Measurements from ENCODE around the gene ADAP2. TPM values are rescaled to one million over a fixed set of nuclear protein-coding genes. Genes with fewer than 3 reads are reported as not detected.

Gene ADAP2
- total and polyA plus RNA-seq, 2 of the 8 experiments (the other 6 are each of a cell fraction or from before 2014, with no cell fraction given), result 0.76 to 1.1 TPM

DNA sequence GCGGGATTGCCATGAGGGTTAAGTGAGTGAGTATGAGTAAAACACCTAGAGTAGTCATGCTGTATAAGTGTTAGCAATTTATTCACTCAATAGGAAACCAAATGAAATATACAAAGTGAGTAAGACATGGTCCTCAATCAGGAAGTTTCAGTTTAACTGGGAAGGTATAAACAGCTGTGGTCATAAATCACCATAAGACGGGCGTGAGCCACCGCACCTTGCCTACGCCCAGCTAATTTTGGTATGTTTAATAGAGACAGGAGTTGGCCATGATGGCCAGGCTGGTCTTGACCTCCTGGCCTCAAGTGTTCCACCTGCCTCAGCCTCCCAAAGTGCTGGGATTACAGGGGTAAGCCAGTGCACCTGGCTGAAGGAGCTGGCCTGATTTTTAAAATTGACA, 76.1 kb downstream of the ADAP2 start (continued):
- TF ChIP-seq, protein P1, sequence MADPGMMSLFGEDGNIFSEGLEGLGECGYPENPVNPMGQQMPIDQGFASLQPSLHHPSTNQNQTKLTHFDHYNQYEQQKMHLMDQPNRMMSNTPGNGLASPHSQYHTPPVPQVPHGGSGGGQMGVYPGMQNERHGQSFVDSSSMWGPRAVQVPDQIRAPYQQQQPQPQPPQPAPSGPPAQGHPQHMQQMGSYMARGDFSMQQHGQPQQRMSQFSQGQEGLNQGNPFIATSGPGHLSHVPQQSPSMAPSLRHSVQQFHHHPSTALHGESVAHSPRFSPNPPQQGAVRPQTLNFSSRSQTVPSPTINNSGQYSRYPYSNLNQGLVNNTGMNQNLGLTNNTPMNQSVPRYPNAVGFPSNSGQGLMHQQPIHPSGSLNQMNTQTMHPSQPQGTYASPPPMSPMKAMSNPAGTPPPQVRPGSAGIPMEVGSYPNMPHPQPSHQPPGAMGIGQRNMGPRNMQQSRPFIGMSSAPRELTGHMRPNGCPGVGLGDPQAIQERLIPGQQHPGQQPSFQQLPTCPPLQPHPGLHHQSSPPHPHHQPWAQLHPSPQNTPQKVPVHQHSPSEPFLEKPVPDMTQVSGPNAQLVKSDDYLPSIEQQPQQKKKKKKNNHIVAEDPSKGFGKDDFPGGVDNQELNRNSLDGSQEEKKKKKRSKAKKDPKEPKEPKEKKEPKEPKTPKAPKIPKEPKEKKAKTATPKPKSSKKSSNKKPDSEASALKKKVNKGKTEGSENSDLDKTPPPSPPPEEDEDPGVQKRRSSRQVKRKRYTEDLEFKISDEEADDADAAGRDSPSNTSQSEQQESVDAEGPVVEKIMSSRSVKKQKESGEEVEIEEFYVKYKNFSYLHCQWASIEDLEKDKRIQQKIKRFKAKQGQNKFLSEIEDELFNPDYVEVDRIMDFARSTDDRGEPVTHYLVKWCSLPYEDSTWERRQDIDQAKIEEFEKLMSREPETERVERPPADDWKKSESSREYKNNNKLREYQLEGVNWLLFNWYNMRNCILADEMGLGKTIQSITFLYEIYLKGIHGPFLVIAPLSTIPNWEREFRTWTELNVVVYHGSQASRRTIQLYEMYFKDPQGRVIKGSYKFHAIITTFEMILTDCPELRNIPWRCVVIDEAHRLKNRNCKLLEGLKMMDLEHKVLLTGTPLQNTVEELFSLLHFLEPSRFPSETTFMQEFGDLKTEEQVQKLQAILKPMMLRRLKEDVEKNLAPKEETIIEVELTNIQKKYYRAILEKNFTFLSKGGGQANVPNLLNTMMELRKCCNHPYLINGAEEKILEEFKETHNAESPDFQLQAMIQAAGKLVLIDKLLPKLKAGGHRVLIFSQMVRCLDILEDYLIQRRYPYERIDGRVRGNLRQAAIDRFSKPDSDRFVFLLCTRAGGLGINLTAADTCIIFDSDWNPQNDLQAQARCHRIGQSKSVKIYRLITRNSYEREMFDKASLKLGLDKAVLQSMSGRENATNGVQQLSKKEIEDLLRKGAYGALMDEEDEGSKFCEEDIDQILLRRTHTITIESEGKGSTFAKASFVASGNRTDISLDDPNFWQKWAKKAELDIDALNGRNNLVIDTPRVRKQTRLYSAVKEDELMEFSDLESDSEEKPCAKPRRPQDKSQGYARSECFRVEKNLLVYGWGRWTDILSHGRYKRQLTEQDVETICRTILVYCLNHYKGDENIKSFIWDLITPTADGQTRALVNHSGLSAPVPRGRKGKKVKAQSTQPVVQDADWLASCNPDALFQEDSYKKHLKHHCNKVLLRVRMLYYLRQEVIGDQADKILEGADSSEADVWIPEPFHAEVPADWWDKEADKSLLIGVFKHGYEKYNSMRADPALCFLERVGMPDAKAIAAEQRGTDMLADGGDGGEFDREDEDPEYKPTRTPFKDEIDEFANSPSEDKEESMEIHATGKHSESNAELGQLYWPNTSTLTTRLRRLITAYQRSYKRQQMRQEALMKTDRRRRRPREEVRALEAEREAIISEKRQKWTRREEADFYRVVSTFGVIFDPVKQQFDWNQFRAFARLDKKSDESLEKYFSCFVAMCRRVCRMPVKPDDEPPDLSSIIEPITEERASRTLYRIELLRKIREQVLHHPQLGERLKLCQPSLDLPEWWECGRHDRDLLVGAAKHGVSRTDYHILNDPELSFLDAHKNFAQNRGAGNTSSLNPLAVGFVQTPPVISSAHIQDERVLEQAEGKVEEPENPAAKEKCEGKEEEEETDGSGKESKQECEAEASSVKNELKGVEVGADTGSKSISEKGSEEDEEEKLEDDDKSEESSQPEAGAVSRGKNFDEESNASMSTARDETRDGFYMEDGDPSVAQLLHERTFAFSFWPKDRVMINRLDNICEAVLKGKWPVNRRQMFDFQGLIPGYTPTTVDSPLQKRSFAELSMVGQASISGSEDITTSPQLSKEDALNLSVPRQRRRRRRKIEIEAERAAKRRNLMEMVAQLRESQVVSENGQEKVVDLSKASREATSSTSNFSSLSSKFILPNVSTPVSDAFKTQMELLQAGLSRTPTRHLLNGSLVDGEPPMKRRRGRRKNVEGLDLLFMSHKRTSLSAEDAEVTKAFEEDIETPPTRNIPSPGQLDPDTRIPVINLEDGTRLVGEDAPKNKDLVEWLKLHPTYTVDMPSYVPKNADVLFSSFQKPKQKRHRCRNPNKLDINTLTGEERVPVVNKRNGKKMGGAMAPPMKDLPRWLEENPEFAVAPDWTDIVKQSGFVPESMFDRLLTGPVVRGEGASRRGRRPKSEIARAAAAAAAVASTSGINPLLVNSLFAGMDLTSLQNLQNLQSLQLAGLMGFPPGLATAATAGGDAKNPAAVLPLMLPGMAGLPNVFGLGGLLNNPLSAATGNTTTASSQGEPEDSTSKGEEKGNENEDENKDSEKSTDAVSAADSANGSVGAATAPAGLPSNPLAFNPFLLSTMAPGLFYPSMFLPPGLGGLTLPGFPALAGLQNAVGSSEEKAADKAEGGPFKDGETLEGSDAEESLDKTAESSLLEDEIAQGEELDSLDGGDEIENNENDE (IDR thresholded peaks at IDR 0.05; ENCODE audit: insufficient replicate concordance, low read length), result no peak
- TF ChIP-seq TAF7 (optimal IDR thresholded peaks at IDR 0.05; ENCODE audit: borderline replicate concordance, low read depth, low read length) (no peak), BACH1 (IDR thresholded peaks at IDR 0.05; ENCODE audit: low read length) (no peak), CREB1 (IDR thresholded peaks at IDR 0.05) (no peak)

Measured in H1 (cell line).